ENCODE results near the gene FNBP1.

Gene FNBP1

GRCh38 chr9:129845373-129845772 is 197.6 kb downstream of the FNBP1 start:
- ATAC-seq, result no peak
- TF ChIP-seq ZNF70 (CRISPR knock-in tag; IDR thresholded peaks at IDR 0.05) (no peak), POU6F1 (CRISPR knock-in tag; IDR thresholded peaks at IDR 0.05; ENCODE audit: borderline replicate concordance, low read depth) (no peak), PATZ1 (CRISPR knock-in tag; IDR thresholded peaks at IDR 0.05; ENCODE audit: borderline replicate concordance) (no peak), ZC3H10 (CRISPR knock-in tag; IDR thresholded peaks at IDR 0.05) (no peak), CSRNP3 (CRISPR knock-in tag; IDR thresholded peaks at IDR 0.05) (no peak), ZFP30 (CRISPR knock-in tag; IDR thresholded peaks at IDR 0.05) (no peak), PPARA (CRISPR knock-in tag; IDR thresholded peaks at IDR 0.05; ENCODE audit: borderline replicate concordance) (no peak), ESRRG (CRISPR knock-in tag; IDR thresholded peaks at IDR 0.05) (no peak), CREB5 (CRISPR knock-in tag; IDR thresholded peaks at IDR 0.05; ENCODE audit: low read depth) (no peak), TSHZ2 (CRISPR knock-in tag; IDR thresholded peaks at IDR 0.05) (no peak), TCF4 (CRISPR knock-in tag; IDR thresholded peaks at IDR 0.05; ENCODE audit: borderline replicate concordance) (no peak), ARNTL (CRISPR knock-in tag; IDR thresholded peaks at IDR 0.05; ENCODE audit: borderline replicate concordance, low read depth) (no peak), OSR1 (CRISPR knock-in tag; IDR thresholded peaks at IDR 0.05) (no peak), CSDC2 (CRISPR knock-in tag; IDR thresholded peaks at IDR 0.05) (no peak), ZFP3 (CRISPR knock-in tag; IDR thresholded peaks at IDR 0.05) (no peak), ISL1 (CRISPR knock-in tag; IDR thresholded peaks at IDR 0.05) (no peak), ZNF565 (CRISPR knock-in tag; conservative IDR thresholded peaks at IDR 0.05; ENCODE audit: low read depth) (no peak), SNAI2 (CRISPR knock-in tag; IDR thresholded peaks at IDR 0.05) (no peak), TOX (CRISPR knock-in tag; IDR thresholded peaks at IDR 0.05; ENCODE audit: borderline replicate concordance) (no peak), BACH2 (CRISPR knock-in tag; IDR thresholded peaks at IDR 0.05; ENCODE audit: borderline replicate concordance) (no peak)

GRCh38 chr9:129841071-129841470 is 201.9 kb downstream of the FNBP1 start:
- no peak for ATAC-seq
- TF ChIP-seq TCF4 (CRISPR knock-in tag; IDR thresholded peaks at IDR 0.05; ENCODE audit: borderline replicate concordance), result peak; percentile 57; the same call in 1 of the 2 replicates
- no peak for TF ChIP-seq ZC3H10 (CRISPR knock-in tag; IDR thresholded peaks at IDR 0.05)
- TF ChIP-seq OSR1 (CRISPR knock-in tag; IDR thresholded peaks at IDR 0.05), result no peak
- no peak for TF ChIP-seq RARB (CRISPR knock-in tag; IDR thresholded peaks at IDR 0.05)
- no peak for TF ChIP-seq CSDC2 (CRISPR knock-in tag; IDR thresholded peaks at IDR 0.05)
- TF ChIP-seq PPARA (CRISPR knock-in tag; IDR thresholded peaks at IDR 0.05; ENCODE audit: borderline replicate concordance), result no peak
- TF ChIP-seq TOX (CRISPR knock-in tag; IDR thresholded peaks at IDR 0.05; ENCODE audit: borderline replicate concordance), result no peak
- peak; percentile 39 for TF ChIP-seq ISL1 (CRISPR knock-in tag; IDR thresholded peaks at IDR 0.05)

GRCh38 chr9:129840034-129840433 is 203.0 kb downstream of the FNBP1 start:
- ATAC-seq, result no peak
- TF ChIP-seq ZFP3 (CRISPR knock-in tag; IDR thresholded peaks at IDR 0.05) (no peak), ESRRG (CRISPR knock-in tag; IDR thresholded peaks at IDR 0.05) (no peak), POU6F1 (CRISPR knock-in tag; IDR thresholded peaks at IDR 0.05; ENCODE audit: borderline replicate concordance, low read depth) (no peak), PATZ1 (CRISPR knock-in tag; IDR thresholded peaks at IDR 0.05; ENCODE audit: borderline replicate concordance) (no peak), CSRNP3 (CRISPR knock-in tag; IDR thresholded peaks at IDR 0.05) (no peak), BACH2 (CRISPR knock-in tag; IDR thresholded peaks at IDR 0.05; ENCODE audit: borderline replicate concordance) (no peak), ZC3H10 (CRISPR knock-in tag; IDR thresholded peaks at IDR 0.05) (no peak), ARNTL (CRISPR knock-in tag; IDR thresholded peaks at IDR 0.05; ENCODE audit: borderline replicate concordance, low read depth) (no peak), OSR1 (CRISPR knock-in tag; IDR thresholded peaks at IDR 0.05) (no peak)

Measured in SK-N-SH treated with all-trans-retinoic acid at 6 μM for 48 hours (cell line).